ENCODE measurements around the gene SMOC2.
"Not testable (repeated sequence)": the region's sequence is repeated elsewhere in the genome, so short reads cannot be mapped to it uniquely, and the experiment has no call there.

The SMOC2 gene

DNA sequence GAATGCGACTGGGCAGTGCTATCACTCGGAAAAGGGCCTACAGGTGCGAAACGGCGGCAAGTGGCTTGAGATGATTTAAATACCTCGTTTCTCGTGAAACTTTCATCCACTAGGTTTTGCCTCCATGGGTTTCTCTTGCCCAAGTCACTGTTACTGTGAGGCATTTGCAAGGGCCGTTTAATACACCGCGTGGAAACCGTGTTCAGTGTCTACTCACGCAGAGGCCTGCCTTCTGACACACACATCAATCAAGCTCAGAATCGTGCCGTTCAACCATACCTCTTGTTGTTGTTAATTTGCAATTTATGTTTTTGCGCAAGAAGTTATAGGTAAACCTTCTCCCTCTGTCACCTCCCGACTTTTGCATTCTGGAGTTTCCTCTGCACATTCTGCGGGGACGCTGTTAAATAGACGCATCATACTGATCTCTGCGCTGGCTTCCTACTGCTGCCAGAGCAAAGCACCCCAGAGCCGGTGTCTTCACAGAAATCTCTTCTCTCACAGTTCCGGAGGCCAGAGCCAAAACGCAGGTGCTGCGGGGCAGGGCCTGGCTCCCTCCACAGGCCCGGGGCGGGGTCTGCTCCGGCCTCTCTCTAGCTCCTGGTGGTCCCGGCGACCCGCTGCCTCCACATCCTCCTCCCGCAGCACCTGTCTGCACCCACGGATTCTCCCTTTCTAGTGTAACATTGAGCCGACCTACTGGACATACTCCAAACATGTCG, 251.4 kb downstream of the SMOC2 start:
- DNase-seq, result no peak

DNA sequence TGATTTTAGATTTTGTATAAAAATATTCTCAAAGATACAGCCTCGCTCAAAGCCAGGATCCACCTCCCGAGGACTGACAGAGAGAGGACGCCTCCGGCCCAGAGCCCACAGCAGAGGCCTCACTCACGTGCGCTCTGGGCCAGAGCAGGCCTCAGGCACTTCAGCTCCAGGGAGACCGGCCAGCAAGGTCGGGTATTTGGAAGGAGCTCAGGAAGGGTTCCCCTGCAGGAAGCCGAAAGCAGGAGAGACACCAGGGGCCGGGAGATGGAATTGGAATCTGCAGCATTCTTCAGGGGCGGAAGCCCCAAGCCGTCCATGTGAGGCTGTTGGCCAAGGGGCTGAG, 251.9 kb downstream of the SMOC2 start:
- not testable (repeated sequence) for DNase-seq

DNA sequence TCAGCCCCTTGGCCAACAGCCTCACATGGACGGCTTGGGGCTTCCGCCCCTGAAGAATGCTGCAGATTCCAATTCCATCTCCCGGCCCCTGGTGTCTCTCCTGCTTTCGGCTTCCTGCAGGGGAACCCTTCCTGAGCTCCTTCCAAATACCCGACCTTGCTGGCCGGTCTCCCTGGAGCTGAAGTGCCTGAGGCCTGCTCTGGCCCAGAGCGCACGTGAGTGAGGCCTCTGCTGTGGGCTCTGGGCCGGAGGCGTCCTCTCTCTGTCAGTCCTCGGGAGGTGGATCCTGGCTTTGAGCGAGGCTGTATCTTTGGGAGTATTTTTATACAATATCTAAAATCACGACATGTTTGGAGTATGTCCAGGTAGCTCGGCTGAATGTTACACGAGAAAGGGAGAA, 253.8 kb downstream of the SMOC2 start:
- not testable (repeated sequence) for DNase-seq

DNA sequence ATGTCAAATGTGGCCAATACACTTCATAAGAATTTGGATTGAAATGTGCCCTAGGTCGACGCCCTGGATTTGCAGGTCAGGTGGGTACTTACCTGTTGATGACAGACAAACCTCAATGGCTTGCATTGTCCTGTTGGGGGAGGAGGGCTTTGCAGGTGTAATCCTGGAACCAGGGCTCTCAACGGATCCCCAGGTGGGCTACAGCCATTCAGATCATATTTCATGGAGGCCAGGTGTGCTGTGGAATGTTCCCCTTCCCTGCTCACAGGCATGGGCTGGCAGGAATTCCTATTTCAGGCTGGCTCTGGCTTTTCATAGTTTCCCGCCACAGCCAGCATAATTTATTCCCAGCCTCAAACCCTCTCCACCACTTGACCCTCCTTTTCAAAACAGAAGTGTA, 254.7 kb downstream of the SMOC2 start:
- DNase-seq, result no peak

GRCh38 chr6:168698923-168699322, 257.9 kb downstream of the SMOC2 start:
- DNase-seq, result no peak

- no peak for DNase-seq
Measured at GRCh38 chr6:168699631-168700295, 258.8 kb downstream of the SMOC2 start.

DNA sequence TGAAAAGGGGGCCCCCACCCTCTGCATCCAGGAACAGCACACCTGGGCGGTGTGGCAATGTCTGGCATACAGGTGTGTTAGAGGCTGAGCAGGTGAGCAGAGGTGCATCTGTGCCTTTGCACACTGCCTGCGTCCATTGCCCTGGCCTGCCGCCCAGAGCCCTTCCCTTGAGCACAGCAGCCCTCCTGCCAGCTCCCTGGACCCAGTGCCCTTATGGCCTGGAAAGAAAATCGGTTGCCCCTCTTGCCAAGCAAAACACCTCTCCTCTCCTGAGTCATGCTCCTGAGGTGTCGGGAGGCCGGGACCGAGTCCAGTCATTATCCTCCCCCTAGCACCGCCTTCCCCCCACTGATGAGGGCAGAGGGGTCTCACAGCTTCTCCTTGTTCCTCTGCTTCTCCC, 259.9 kb downstream of the SMOC2 start:
- no peak for DNase-seq

DNA sequence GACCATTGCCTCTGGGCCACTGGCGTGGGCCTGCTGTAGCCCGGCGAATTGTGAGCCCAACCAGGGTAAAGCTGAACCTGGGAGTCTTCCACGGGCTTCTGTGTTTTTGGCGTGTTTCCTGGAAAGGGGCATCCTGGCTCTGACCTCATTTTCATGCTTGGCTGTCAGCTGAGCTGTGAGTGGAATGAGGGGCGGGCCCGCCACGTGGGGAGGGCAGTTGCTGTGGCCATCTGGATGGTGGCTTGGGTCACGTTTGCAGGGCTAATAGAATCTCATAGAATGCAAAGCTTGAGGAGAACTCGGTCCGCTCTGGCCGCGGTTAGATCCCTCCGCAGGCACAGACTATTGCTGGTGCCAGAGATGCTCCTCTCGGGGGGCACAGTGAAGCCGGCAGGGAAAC, 263.0 kb downstream of the SMOC2 start:
- DNase-seq, result no peak

GRCh38 chr6:168704678-168705077, 263.7 kb downstream of the SMOC2 start:
- no peak for DNase-seq

DNA sequence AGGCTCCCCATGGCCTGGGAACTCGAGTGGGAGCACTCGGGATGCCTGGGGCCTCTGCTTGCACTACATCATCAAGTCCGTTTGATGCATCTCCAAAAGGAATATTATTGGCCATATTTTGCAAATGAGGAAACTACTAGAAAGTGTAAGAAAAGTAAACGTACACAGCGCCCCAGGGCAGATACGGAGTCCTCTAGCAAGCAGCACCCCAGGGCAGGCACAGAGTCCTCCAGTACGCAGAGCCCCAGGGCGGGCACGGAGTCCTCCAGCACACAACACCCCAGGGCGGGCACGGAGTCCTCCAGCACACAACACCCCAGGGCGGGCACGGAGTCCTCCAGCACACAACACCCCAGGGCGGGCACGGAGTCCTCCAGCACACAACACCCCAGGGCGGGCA, 264.3 kb downstream of the SMOC2 start:
- DNase-seq, result not testable (repeated sequence)

GRCh38 chr6:168706471-168707177, 265.6 kb downstream of the SMOC2 start:
- DNase-seq, result no peak

DNA sequence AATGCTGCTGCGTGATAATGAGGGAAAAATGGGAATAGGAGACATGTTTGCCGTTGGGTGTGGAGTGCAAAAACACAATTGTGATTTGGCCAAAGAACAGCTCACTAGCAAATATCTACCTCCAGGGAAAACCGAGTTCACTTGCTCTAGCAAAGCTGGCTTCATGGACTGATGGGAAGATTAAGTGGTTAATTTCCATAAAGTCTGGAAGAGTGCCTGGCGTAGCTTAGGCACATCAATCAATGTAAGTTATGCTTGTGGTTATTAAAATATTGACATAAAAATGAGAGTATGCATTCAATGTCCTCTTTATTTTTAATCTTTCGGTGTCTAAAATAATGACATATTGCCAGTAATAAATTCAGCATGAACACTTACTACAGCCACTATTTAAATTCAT, 267.5 kb downstream of the SMOC2 start:
- DNase-seq, result no peak

GRCh38 chr6:168708984-168709383, 268.0 kb downstream of the SMOC2 start:
- DNase-seq, result no peak

DNA sequence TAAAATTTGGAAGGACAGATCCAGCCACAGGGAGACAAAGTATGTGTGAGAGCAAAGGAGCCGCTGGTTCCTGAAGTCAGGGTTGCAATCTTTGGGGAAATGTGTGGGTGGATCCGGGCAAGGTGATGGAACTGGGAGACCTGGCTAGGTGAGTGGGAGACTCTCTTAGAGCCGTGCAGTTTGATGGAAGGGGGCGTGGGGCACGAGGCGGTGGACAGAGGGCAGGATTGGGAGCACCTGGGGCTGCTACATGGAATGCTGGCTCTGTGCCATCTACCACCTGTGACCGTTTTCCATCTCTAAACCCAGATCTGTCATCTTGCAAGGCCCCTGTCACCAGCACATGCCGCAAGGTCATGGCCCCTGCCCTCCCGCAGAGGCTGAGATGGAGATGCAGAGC, 268.4 kb downstream of the SMOC2 start:
- DNase-seq, result no peak

DNA sequence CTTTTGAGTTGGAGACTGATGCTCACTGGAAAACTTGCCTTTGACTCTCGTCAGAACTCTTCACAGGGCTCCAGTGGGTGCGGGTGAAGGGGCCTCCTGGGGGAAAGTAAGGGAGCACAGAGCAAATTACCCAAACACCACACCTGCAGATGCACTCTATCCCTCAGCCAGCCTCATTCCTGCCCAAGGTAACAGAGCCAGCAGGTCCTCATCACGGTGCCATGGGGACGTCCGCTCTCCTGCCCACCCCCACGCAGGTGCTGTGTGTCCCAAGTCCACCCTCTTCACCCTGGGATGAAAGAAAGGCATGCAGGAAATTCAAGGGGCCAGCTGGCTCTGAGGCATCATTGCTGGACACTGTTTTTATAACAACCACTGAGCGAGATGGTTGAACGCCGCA, 269.0 kb downstream of the SMOC2 start:
- no peak for DNase-seq

- DNase-seq, result peak; percentile 40
Measured at GRCh38 chr6:168711049-168711640, 270.2 kb downstream of the SMOC2 start.

DNA sequence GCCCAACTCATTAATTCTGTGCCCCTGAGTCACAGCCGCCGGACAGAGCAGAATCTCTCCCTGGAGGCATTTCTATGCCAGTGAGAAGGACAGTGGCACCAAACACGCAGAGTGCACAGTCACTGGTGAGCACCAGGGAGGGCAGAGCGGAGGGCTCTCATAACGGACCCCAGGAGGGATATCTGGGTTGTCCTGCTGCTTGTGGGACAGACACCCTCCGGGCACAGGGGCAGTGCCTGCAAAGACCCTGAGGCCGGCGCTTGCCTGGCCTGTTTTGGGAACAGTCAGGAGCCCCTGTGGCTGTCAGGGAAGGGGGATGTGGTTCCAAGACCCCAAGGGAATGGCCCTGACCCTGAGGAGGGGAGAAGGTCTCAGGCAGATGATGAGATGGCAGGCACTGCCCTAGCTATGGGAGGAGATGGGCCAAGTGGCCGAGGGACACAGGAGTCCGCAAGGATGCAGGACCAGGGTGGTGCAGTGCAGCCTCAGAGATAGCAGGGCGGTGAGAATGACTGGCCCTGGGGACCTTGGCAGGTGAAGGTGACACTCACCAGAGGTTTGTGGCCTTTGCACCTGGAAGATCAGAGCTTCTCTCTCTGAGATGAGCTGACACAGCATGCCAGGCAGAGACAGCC, 270.8 kb downstream of the SMOC2 start:
- DNase-seq, result no peak

DNA sequence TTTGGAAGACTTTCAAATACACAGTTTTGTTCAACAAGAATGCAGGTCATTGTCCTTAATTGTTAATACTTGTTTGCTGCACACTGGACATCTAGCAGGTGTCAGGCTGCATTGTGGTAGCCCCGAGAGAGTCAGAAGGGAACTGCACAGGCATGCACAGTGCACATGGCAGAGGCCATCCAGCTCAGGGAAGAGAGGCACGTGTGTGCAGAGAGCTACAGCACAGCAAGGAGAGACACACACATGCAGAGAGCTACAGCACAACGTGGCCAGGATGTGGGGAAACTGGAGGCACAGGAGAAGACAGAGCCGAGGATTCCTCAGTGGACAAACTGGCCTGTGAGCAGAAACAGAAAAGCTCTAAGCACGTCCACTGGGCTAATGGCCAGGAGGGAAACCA, 272.0 kb downstream of the SMOC2 start:
- no peak for DNase-seq

- DNase-seq, result no peak
Measured at GRCh38 chr6:168713839-168714238, 272.9 kb downstream of the SMOC2 start.

GRCh38 chr6:168714547-168715260, 273.7 kb downstream of the SMOC2 start:
- no peak for DNase-seq

- no peak for DNase-seq
Measured at GRCh38 chr6:168715643-168716481, 274.9 kb downstream of the SMOC2 start.

DNA sequence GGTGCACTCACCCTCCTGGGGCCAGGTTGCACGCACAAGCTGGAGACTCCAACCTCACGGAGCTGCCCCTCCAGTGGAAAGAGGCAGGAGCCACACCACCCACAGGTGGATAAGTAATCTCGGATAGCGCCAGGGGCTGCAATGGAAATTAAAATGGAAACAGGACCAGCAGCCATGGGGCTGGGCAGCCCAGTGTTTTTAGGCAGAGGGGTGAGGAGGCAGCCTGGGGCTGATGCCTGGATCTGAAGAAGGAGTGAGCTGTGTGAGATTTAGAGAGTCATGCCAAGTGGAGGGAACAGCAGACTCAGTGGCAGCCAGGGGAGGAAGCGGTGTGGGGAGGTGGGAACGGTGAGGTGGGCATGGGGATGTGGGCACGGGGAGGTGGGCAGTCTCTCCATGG, 275.6 kb downstream of the SMOC2 start:
- DNase-seq, result no peak
